ENCODE measurements around the gene RHOT2.

RHOT2 gene

GRCh38 chr16:637081-638018, 30.6 kb upstream of the RHOT2 start:
- TF ChIP-seq, protein P1, sequence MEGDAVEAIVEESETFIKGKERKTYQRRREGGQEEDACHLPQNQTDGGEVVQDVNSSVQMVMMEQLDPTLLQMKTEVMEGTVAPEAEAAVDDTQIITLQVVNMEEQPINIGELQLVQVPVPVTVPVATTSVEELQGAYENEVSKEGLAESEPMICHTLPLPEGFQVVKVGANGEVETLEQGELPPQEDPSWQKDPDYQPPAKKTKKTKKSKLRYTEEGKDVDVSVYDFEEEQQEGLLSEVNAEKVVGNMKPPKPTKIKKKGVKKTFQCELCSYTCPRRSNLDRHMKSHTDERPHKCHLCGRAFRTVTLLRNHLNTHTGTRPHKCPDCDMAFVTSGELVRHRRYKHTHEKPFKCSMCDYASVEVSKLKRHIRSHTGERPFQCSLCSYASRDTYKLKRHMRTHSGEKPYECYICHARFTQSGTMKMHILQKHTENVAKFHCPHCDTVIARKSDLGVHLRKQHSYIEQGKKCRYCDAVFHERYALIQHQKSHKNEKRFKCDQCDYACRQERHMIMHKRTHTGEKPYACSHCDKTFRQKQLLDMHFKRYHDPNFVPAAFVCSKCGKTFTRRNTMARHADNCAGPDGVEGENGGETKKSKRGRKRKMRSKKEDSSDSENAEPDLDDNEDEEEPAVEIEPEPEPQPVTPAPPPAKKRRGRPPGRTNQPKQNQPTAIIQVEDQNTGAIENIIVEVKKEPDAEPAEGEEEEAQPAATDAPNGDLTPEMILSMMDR (IDR thresholded peaks at IDR 0.05; ENCODE audit: control insufficient read depth, insufficient read depth, low read depth, low read length, missing control alignments) = no peak
- no peak for DNase-seq (ENCODE audit: low read depth)

GRCh38 chr16:638034-638543, 29.8 kb upstream of the RHOT2 start:
- no peak for DNase-seq (ENCODE audit: low read depth)
- TF ChIP-seq, protein P1 (IDR thresholded peaks at IDR 0.05; ENCODE audit: control insufficient read depth, insufficient read depth, low read depth, low read length, missing control alignments) = no peak
- H3K4me3 ChIP-seq (ENCODE audit: control insufficient read depth, low read depth, low read length) = no peak overlapping the region

More at GRCh38 chr16:637081-638018, 30.6 kb upstream of the RHOT2 start:
- peak overlapping the region; percentile 78 for H3K4me3 ChIP-seq (ENCODE audit: control insufficient read depth, low read depth, low read length)

GRCh38 chr16:638836-639235, 29.1 kb upstream of the RHOT2 start:
- H3K4me3 ChIP-seq (ENCODE audit: control insufficient read depth, low read depth, low read length) = no peak overlapping the region
- TF ChIP-seq, protein P1 (IDR thresholded peaks at IDR 0.05; ENCODE audit: control insufficient read depth, insufficient read depth, low read depth, low read length, missing control alignments) = no peak
- DNase-seq (ENCODE audit: low read depth) = no peak

GRCh38 chr16:640614-641013, 27.3 kb upstream of the RHOT2 start:
- peak overlapping the region; percentile 84 for H3K4me3 ChIP-seq (ENCODE audit: control insufficient read depth, low read depth, low read length)
- no peak for DNase-seq (ENCODE audit: low read depth)
- TF ChIP-seq, protein P1 (IDR thresholded peaks at IDR 0.05; ENCODE audit: control insufficient read depth, insufficient read depth, low read depth, low read length, missing control alignments) = no peak

DNA sequence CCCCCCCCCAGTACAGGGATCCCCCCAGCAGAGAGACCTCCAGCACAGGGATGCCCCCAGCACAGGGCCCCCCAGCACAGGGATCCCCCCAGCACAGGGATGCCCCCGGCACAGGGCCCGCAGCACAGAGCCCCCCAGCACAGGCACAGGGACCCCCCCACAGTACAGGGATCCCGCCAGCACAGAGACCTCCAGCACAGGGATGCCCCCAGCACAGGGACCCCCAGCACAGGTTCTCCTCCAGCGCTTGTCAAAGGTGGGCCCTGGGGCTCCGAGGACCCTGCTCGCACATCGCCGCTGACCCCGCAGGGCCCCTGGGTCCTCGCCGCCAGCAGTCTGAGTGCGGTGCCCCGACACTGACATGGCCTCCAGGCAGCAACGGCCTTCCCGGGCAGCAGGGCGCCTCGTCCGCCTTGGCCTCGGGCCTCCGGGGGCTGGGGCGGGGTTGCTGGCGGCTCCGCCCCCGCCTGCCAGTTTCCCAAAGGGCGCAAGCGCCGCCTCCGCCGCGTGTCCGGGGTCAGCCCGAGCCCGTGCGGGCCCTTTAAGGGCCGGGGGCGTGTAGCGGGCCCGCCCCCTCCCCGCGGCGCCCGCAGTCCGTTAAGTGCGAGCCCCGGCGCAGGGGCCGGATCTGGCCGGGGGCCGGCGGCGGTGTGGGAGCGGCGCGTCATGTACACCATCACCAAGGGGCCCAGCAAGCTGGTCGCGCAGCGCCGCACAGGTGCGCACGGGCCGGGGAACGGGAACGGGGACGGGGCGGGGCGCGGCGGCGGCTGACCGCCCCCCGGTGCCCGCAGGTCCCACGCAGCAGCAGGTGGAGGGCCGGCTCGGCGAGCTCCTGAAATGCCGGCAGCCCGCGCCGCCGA, 26.4 kb upstream of the RHOT2 start, which contains the start of gene MCRIP2:
TSS of gene MCRIP2 (plus strand) at position 503 of the 863 bp plus-strand sequence. CDS start at position 667, 164 bp downstream.
- DNase-seq (ENCODE audit: low read depth) = no peak
- TF ChIP-seq, protein P1 (IDR thresholded peaks at IDR 0.05; ENCODE audit: control insufficient read depth, insufficient read depth, low read depth, low read length, missing control alignments) = no peak
- peak within 1 kb of the TSS; percentile 84 for H3K4me3 ChIP-seq (ENCODE audit: control insufficient read depth, low read depth, low read length)
